HepG2 (cell line): ENCODE data around the gene MEA1. TPM values are rescaled to one million over a fixed set of nuclear protein-coding genes. Genes with fewer than 3 reads are reported as not detected.

Experiments
- AGO1 ChIP-seq: fragments of 200-400 bp; formaldehyde crosslinking; IDR thresholded peaks from 2 replicates; pipeline ENCODE4 v1.6.1; 2017; ENCODE audit warnings: mild to moderate bottlenecking, low read depth, low read length, moderate library complexity; ENCODE audit not compliant: poor library complexity, severe bottlenecking
- BCLAF1 ChIP-seq: fragments of 450-650 bp; IDR thresholded peaks from 2 replicates; pipeline ENCODE4 v1.6.1; 2017; ENCODE audit warnings: mild to moderate bottlenecking
- CEBPB ChIP-seq: IDR thresholded peaks from 2 replicates; pipeline ENCODE4 v1.6.1; 2011; ENCODE audit warnings: low read depth, low read length, improper control_type of control experiment, borderline replicate concordance
- CHD4 ChIP-seq: fragments of 200-600 bp; sonication (generic); IDR thresholded peaks from 2 replicates; pipeline ENCODE4 v1.7.0; 2017; ENCODE audit warnings: mild to moderate bottlenecking, low read length, borderline replicate concordance
- FOXC1 ChIP-seq: sonication (generic); formaldehyde crosslinking; IDR thresholded peaks from 2 replicates; pipeline ENCODE4 v1.8.0; 2022; ENCODE audit warnings: mild to moderate bottlenecking, missing genetic modification reagents, borderline replicate concordance
- GFI1 ChIP-seq: sonication (generic); formaldehyde crosslinking; IDR thresholded peaks from 2 replicates; pipeline ENCODE4 v1.5.0; 2020; ENCODE audit warnings: missing genetic modification reagents, mild to moderate bottlenecking, borderline replicate concordance
- HES4 ChIP-seq: sonication (generic); formaldehyde crosslinking; IDR thresholded peaks from 2 replicates; pipeline ENCODE4 v1.9.0; 2021; ENCODE audit warnings: mild to moderate bottlenecking, missing genetic modification reagents, borderline replicate concordance
- HNF4G ChIP-seq, 2 experiments: sonication (generic) in 1 of 2; formaldehyde crosslinking in 1 of 2; IDR thresholded peaks; 2 replicates each; pipeline versions ENCODE4 v1.4.0 to v1.6.1; 2011 to 2020; ENCODE audit warnings: borderline replicate concordance in 2 of 2, low read depth in 2 of 2, mild to moderate bottlenecking in 2 of 2, low read length in 1 of 2, missing genetic modification reagents in 1 of 2, moderate library complexity in 1 of 2
- KAT2B ChIP-seq: fragments of 150-350 bp; IDR thresholded peaks from 2 replicates; pipeline ENCODE4 v1.6.1; 2014; ENCODE audit warnings: low read depth, low read length, borderline replicate concordance
- KLF15 ChIP-seq: sonication (generic); formaldehyde crosslinking; IDR thresholded peaks from 2 replicates; pipeline ENCODE4 v1.8.1; 2023; ENCODE audit warnings: borderline replicate concordance, mild to moderate bottlenecking, inconsistent platforms, missing genetic modification reagents, mixed read lengths
- MTF1 ChIP-seq: sonication (generic); formaldehyde crosslinking; IDR thresholded peaks from 2 replicates; pipeline ENCODE4 v1.5.0; 2020; ENCODE audit warnings: missing genetic modification reagents
- SMAD1 ChIP-seq: sonication (generic); formaldehyde crosslinking; IDR thresholded peaks from 2 replicates; pipeline ENCODE4 v1.4.0; 2020; ENCODE audit warnings: missing genetic modification reagents, low read depth, mild to moderate bottlenecking, borderline replicate concordance
- STAG1 ChIP-seq: sonication (generic); formaldehyde crosslinking; IDR thresholded peaks from 2 replicates; pipeline ENCODE4 v1.4.0; 2020; ENCODE audit warnings: missing genetic modification reagents
- ZNF253 ChIP-seq: sonication (generic); formaldehyde crosslinking; IDR thresholded peaks from 2 replicates; pipeline ENCODE4 v1.8.0; 2022; ENCODE audit warnings: mild to moderate bottlenecking, missing genetic modification reagents, borderline replicate concordance
- polyA plus RNA-seq, 8 experiments: library from polyadenylated mRNA; depleted of rRNA in 3 of 8; stranded (reverse) in 7 of 8; unstranded in 1 of 8; fragments of >200 nt; fragmentation: Illumina TruSeq in 4 of 8; extraction: Trizol in 4 of 8; gene quantifications; 2 replicates each; pipeline versions ENCODE4 v1.2.1 to v1.2.3, GENCODE V29; 2011 to 2016; ENCODE audit warnings: low read depth in 4 of 8, missing spikeins in 1 of 8, mixed read lengths in 1 of 8; ENCODE audit not compliant: insufficient read depth in 1 of 8
- total RNA-seq, 5 experiments: library from RNA; depleted of rRNA; stranded (reverse); fragments of >200 nt; fragmentation: Illumina TruSeq; extraction: Trizol; gene quantifications; 2 replicates each; pipeline ENCODE4 v1.2.3, GENCODE V29; 2016; ENCODE audit warnings: low read depth in 1 of 5
- TF ChIP-seq, protein P1 (sequence below): IDR thresholded peaks from 2 replicates; pipeline ENCODE4 v1.6.1; 2016; ENCODE audit warnings: control low read depth
- TF ChIP-seq, protein P2 (sequence below): sonication (generic); formaldehyde crosslinking; conservative IDR thresholded peaks from 2 replicates; pipeline ENCODE4 v1.8.1; 2023; ENCODE audit warnings: missing genetic modification reagents
- TF ChIP-seq, protein P3 (sequence below): sonication (generic); formaldehyde crosslinking; IDR thresholded peaks from 2 replicates; pipeline ENCODE4 v1.5.1; 2020; ENCODE audit warnings: missing genetic modification reagents, mild to moderate bottlenecking, borderline replicate concordance

MEA1 gene
- total and polyA plus RNA-seq, 2 of the 13 experiments (the other 11 are each of a cell fraction or from before 2014, with no cell fraction given): 75.6 to 86.2 TPM

DNA sequence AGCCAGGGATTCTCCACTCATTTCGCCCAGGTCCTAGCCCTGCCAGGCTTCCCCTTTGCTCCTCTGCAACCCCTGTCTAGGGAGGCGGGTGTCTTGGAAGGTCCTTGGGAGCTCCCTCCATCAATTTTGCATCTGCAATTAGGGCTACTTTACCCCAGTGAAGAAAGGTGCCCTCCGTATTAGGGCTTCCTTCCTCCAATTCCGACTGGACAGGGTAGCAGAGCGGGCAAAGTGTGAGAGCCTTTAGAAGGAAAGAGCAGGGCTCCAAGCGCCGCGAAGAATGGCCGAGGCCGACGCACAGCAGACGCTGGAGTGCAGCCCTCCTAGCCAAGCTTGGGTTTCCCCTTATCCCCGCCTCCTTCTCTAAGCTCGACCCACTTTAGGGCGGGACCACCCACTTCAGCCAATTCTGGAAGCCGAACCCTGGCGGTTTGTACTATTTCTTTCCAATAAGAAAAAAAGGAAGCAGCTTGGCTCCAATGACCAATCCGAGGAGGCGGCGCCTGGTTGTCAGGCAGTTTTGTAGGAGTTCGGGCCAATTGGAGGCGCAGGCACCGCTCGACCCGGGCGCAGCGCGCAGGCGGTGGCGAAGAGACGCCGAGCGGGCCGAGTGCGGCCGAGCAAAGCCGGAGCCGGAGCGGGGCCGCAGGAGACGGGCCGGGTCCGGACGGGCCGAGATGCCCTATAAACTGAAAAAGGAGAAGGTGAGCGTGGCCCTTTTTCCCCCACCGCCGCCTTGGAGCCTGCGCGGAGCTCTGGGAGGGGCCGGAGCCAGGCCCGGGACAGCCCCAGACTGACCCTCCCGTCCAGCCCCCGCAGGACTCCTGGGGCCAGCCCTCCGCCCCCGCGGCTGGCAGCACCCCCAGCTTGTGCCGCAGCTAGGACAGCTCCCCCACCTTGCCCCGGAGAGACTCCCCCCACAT is 29.5 kb downstream of the MEA1 start, which contains the start of gene PPP2R5D (continued):
- no peak for TF ChIP-seq BCLAF1
- peak; percentile 58; the same call in 1 of the 2 replicates for TF ChIP-seq FOXC1
- peak; percentile 67; the same call in 1 of the 2 replicates for TF ChIP-seq MTF1 (CRISPR knock-in tag)
- peak; percentile 75; the same call in 1 of the 2 replicates for TF ChIP-seq GFI1 (CRISPR knock-in tag)
- TF ChIP-seq ZNF253 (CRISPR knock-in tag): no peak
- TF ChIP-seq HES4 (CRISPR knock-in tag): 0 out of 2 replicates have a peak, but pooled peaks have one; percentile 29
- no peak for TF ChIP-seq KAT2B
- 0 out of 2 replicates have a peak, but pooled peaks have one; percentile 6 for TF ChIP-seq STAG1
- TF ChIP-seq, protein P1, sequence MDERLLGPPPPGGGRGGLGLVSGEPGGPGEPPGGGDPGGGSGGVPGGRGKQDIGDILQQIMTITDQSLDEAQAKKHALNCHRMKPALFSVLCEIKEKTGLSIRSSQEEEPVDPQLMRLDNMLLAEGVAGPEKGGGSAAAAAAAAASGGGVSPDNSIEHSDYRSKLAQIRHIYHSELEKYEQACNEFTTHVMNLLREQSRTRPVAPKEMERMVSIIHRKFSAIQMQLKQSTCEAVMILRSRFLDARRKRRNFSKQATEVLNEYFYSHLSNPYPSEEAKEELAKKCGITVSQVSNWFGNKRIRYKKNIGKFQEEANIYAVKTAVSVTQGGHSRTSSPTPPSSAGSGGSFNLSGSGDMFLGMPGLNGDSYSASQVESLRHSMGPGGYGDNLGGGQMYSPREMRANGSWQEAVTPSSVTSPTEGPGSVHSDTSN: no peak
- TF ChIP-seq HNF4G (IDR thresholded peaks at IDR 0.05; ENCODE audit: borderline replicate concordance, low read depth, low read length): no peak
- TF ChIP-seq HNF4G (CRISPR knock-in tag; IDR thresholded peaks at IDR 0.05; ENCODE audit: borderline replicate concordance, low read depth): no peak
- no peak for TF ChIP-seq CHD4
- TF ChIP-seq, protein P2, sequence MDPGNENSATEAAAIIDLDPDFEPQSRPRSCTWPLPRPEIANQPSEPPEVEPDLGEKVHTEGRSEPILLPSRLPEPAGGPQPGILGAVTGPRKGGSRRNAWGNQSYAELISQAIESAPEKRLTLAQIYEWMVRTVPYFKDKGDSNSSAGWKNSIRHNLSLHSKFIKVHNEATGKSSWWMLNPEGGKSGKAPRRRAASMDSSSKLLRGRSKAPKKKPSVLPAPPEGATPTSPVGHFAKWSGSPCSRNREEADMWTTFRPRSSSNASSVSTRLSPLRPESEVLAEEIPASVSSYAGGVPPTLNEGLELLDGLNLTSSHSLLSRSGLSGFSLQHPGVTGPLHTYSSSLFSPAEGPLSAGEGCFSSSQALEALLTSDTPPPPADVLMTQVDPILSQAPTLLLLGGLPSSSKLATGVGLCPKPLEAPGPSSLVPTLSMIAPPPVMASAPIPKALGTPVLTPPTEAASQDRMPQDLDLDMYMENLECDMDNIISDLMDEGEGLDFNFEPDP (CRISPR knock-in tag): no peak
- TF ChIP-seq, protein P3, sequence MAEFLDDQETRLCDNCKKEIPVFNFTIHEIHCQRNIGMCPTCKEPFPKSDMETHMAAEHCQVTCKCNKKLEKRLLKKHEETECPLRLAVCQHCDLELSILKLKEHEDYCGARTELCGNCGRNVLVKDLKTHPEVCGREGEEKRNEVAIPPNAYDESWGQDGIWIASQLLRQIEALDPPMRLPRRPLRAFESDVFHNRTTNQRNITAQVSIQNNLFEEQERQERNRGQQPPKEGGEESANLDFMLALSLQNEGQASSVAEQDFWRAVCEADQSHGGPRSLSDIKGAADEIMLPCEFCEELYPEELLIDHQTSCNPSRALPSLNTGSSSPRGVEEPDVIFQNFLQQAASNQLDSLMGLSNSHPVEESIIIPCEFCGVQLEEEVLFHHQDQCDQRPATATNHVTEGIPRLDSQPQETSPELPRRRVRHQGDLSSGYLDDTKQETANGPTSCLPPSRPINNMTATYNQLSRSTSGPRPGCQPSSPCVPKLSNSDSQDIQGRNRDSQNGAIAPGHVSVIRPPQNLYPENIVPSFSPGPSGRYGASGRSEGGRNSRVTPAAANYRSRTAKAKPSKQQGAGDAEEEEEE (CRISPR knock-in tag): 0 out of 2 replicates have a peak, but pooled peaks have one; percentile 11
- TF ChIP-seq SMAD1 (CRISPR knock-in tag): no peak
- peak; percentile 69; the same call in 1 of the 2 replicates for TF ChIP-seq KLF15 (CRISPR knock-in tag)
- TF ChIP-seq CEBPB: no peak
- no peak for TF ChIP-seq AGO1
